SKM-1 treated with dmso at 0.1 percent for 144 hours (cell line): Measurements from ENCODE around the gene RIPOR3.

Source experiments
- DNase-seq: peaks from one replicate; lab custom pipeline; 2025; ENCODE audit not compliant: unreplicated experiment; lab: John Stamatoyannopoulos, UW

RIPOR3 gene

GRCh38 chr20:50690650-50691572 is at the start of gene RIPOR3:
RIPOR3 (minus strand) TSS chr20:50691542; CDS start chr20:50691128, 414 bp downstream.
- no peak for DNase-seq

- no peak for DNase-seq
Measured at GRCh38 chr20:50737352-50737751, 46.0 kb upstream of the RIPOR3 start.

- no peak for DNase-seq
Measured at GRCh38 chr20:50735813-50736212, 44.5 kb upstream of the RIPOR3 start.

GRCh38 chr20:50734730-50735679 is 43.7 kb upstream of the RIPOR3 start:
- no peak for DNase-seq

GRCh38 chr20:50733644-50734349 is 42.5 kb upstream of the RIPOR3 start:
- no peak for DNase-seq

- DNase-seq: no peak
Measured at GRCh38 chr20:50731930-50732690, 40.8 kb upstream of the RIPOR3 start.

GRCh38 chr20:50731055-50731929 is 40.0 kb upstream of the RIPOR3 start, which contains the start of gene PARD6B:
PARD6B (plus strand) TSS chr20:50731580; CDS start chr20:50731787, 207 bp downstream.
- peak; percentile 95 for DNase-seq

GRCh38 chr20:50730765-50731054 is 39.4 kb upstream of the RIPOR3 start:
- DNase-seq: no peak

- DNase-seq: no peak
Measured at GRCh38 chr20:50729901-50730764, 38.8 kb upstream of the RIPOR3 start.

- DNase-seq: no peak
Measured at GRCh38 chr20:50728981-50729874, 37.9 kb upstream of the RIPOR3 start.

GRCh38 chr20:50728486-50728980 is 37.2 kb upstream of the RIPOR3 start:
- no peak for DNase-seq

- no peak for DNase-seq
Measured at GRCh38 chr20:50727792-50728485, 36.6 kb upstream of the RIPOR3 start.

- DNase-seq: no peak
Measured at GRCh38 chr20:50726955-50727791, 35.8 kb upstream of the RIPOR3 start.

- no peak for DNase-seq
Measured at GRCh38 chr20:50725724-50726005, 34.3 kb upstream of the RIPOR3 start.

GRCh38 chr20:50724851-50725723 is 33.7 kb upstream of the RIPOR3 start:
- DNase-seq: no peak
